ENCODE data around the gene ARHGAP42. TPM values are rescaled to one million over a fixed set of nuclear protein-coding genes. Genes with fewer than 3 reads are reported as not detected.

The ARHGAP42 gene
- 25.3 and 27.7 TPM in 2 replicates for total RNA-seq
- long read RNA-seq = 0 reads

- H3K36me3 Mint-ChIP-seq (ENCODE audit: insufficient read depth) = peaks cover 3% of the 10 kb centered on the region
- H3K4me1 Mint-ChIP-seq (ENCODE audit: low read depth) = peaks cover 28% of the 10 kb centered on the region
- H3K27me3 Mint-ChIP-seq = no peaks in the 10 kb centered on the region
- peak within 1 kb of the TSS; percentile 99 for H3K4me3 Mint-ChIP-seq (ENCODE audit: low read depth)
- peak within 1 kb of the TSS; percentile 96 for H3K27ac Mint-ChIP-seq
- no peaks in the 10 kb centered on the region for H3K9me3 Mint-ChIP-seq (ENCODE audit: low read depth)
- no peak for TF ChIP-seq CTCF (IDR thresholded peaks at IDR 0.05; ENCODE audit: unreplicated experiment)
- peak; percentile 57 for DNase-seq (ENCODE audit: low spot score, unreplicated experiment)
Measured at GRCh38 chr11:100687054-100687629, at the start of gene ARHGAP42. ARHGAP42 (plus strand) TSS chr11:100687288; CDS start chr11:100687679, 391 bp downstream.

GRCh38 chr11:100637706-100638105, 49.4 kb upstream of the ARHGAP42 start:
- Mint-ChIP-seq H3K4me1 (ENCODE audit: low read depth) (peaks cover 15% of the 10 kb centered on the region), H3K36me3 (ENCODE audit: insufficient read depth) (no peaks in the 10 kb centered on the region), H3K27me3 (no peaks in the 10 kb centered on the region), H3K27ac (no peak overlapping the region), H3K9me3 (ENCODE audit: low read depth) (no peaks in the 10 kb centered on the region), H3K4me3 (ENCODE audit: low read depth) (no peak overlapping the region)
- TF ChIP-seq CTCF (IDR thresholded peaks at IDR 0.05; ENCODE audit: unreplicated experiment) = no peak
- no peak for DNase-seq (ENCODE audit: low spot score, unreplicated experiment)

- Mint-ChIP-seq H3K4me3 (ENCODE audit: low read depth) (no peak overlapping the region), H3K27ac (peak overlapping the region; percentile 50), H3K4me1 (ENCODE audit: low read depth) (peaks cover 15% of the 10 kb centered on the region), H3K9me3 (ENCODE audit: low read depth) (no peaks in the 10 kb centered on the region), H3K36me3 (ENCODE audit: insufficient read depth) (no peaks in the 10 kb centered on the region), H3K27me3 (no peaks in the 10 kb centered on the region)
- DNase-seq (ENCODE audit: low spot score, unreplicated experiment) = no peak
- TF ChIP-seq CTCF (IDR thresholded peaks at IDR 0.05; ENCODE audit: unreplicated experiment) = no peak
Measured at GRCh38 chr11:100638648-100639047, 48.4 kb upstream of the ARHGAP42 start.

GRCh38 chr11:100639140-100639539, 47.9 kb upstream of the ARHGAP42 start:
- DNase-seq (ENCODE audit: low spot score, unreplicated experiment) = no peak
- H3K27me3 Mint-ChIP-seq = no peaks in the 10 kb centered on the region
- H3K36me3 Mint-ChIP-seq (ENCODE audit: insufficient read depth) = no peaks in the 10 kb centered on the region
- H3K4me3 Mint-ChIP-seq (ENCODE audit: low read depth) = no peak overlapping the region
- peak overlapping the region; percentile 72 for H3K27ac Mint-ChIP-seq
- H3K9me3 Mint-ChIP-seq (ENCODE audit: low read depth) = no peaks in the 10 kb centered on the region
- peaks cover 15% of the 10 kb centered on the region for H3K4me1 Mint-ChIP-seq (ENCODE audit: low read depth)
- no peak for TF ChIP-seq CTCF (IDR thresholded peaks at IDR 0.05; ENCODE audit: unreplicated experiment)

GRCh38 chr11:100640071-100640470, 47.0 kb upstream of the ARHGAP42 start:
- Mint-ChIP-seq H3K27me3 (no peaks in the 10 kb centered on the region), H3K4me3 (ENCODE audit: low read depth) (no peak overlapping the region), H3K9me3 (ENCODE audit: low read depth) (no peaks in the 10 kb centered on the region), H3K4me1 (ENCODE audit: low read depth) (peaks cover 15% of the 10 kb centered on the region), H3K36me3 (ENCODE audit: insufficient read depth) (no peaks in the 10 kb centered on the region), H3K27ac (no peak overlapping the region)
- DNase-seq (ENCODE audit: low spot score, unreplicated experiment) = no peak
- TF ChIP-seq CTCF (IDR thresholded peaks at IDR 0.05; ENCODE audit: unreplicated experiment) = no peak
